Measurements from ENCODE around the gene RUBCN. TPM values are rescaled to one million over a fixed set of nuclear protein-coding genes. Genes with fewer than 3 reads are reported as not detected.

RUBCN gene
- total RNA-seq (2011; cell fraction: chromatin; rRNA removed; ENCODE audit: low replicate concordance), result 71.3 and 88.5 TPM in 2 replicates
- total RNA-seq (2011; cell fraction: nucleolus; rRNA removed), result 44.5 and 49.2 TPM in 2 replicates
- total RNA-seq (2011; cell fraction: nucleoplasm; rRNA removed), result 48.2 and 50.5 TPM in 2 replicates
- total RNA-seq (2014; rRNA removed) (12.8 and 17.5 TPM in 2 replicates), total RNA-seq (2014; rRNA removed; fragmentation: Illumina TruSeq; extraction: Trizol) (7.9 and 8.7 TPM in 2 replicates), total RNA-seq (2015; rRNA removed; fragmentation: Illumina TruSeq; extraction: Trizol) (9.3 and 10.0 TPM in 2 replicates), total RNA-seq (2021) (24.0 and 24.4 TPM in 2 replicates), polyA plus RNA-seq (2011; rRNA removed) (13.4 and 20.8 TPM in 2 replicates), polyA plus RNA-seq (2014; fragmentation: Illumina TruSeq; extraction: Trizol) (13.4 and 14.2 TPM in 2 replicates), polyA plus RNA-seq (2014; fragmentation: Nextera tagmentation; extraction: Ambion mirVana) (1 to 10 TPM; 8.4 to 9.3 TPM), polyA plus RNA-seq (2014; rRNA removed) (11.8 and 11.9 TPM in 2 replicates), polyA minus RNA-seq (2011; rRNA and poly(A)+ RNA removed) (21.3 and 23.2 TPM in 2 replicates), Bru-seq, nascent RNA (percentile 64 among the genes with signal in this experiment), BruChase-seq, experiment 1, labeled RNA remaining after a 2-hour chase (percentile 71 among the genes with signal in this experiment), BruChase-seq, experiment 2, labeled RNA remaining after a 6-hour chase (percentile 74 among the genes with signal in this experiment)
- 12.4 and 14.0 TPM in 2 replicates for polyA plus RNA-seq (2011; cell fraction: cytosol; rRNA removed)
- 29.7 and 37.4 TPM in 2 replicates for polyA plus RNA-seq (2011; cell fraction: nucleus; rRNA removed)
- 12.3 and 12.8 TPM in 2 replicates for polyA plus RNA-seq (2012)
- 15.6 and 20.1 TPM in 2 replicates for polyA minus RNA-seq (2011; cell fraction: cytosol; rRNA and poly(A)+ RNA removed)
- polyA minus RNA-seq (2011; cell fraction: nucleus; rRNA and poly(A)+ RNA removed), result 18.7 and 27.2 TPM in 2 replicates
- long read RNA-seq, experiment 1, partial matches to known transcripts, result 8 of 30 reads
- long read RNA-seq, experiment 1, other reads (novel, unspliced or antisense), result 20 of 30 reads
- long read RNA-seq, experiment 2, partial matches to known transcripts, result 2 of 15 reads
- long read RNA-seq, experiment 2, other reads (novel, unspliced or antisense), result 12 of 15 reads
- long read RNA-seq, experiment 3, partial matches to known transcripts, result 0 of 1 reads
- long read RNA-seq, experiment 3, other reads (novel, unspliced or antisense), result 0 of 1 reads

DNA sequence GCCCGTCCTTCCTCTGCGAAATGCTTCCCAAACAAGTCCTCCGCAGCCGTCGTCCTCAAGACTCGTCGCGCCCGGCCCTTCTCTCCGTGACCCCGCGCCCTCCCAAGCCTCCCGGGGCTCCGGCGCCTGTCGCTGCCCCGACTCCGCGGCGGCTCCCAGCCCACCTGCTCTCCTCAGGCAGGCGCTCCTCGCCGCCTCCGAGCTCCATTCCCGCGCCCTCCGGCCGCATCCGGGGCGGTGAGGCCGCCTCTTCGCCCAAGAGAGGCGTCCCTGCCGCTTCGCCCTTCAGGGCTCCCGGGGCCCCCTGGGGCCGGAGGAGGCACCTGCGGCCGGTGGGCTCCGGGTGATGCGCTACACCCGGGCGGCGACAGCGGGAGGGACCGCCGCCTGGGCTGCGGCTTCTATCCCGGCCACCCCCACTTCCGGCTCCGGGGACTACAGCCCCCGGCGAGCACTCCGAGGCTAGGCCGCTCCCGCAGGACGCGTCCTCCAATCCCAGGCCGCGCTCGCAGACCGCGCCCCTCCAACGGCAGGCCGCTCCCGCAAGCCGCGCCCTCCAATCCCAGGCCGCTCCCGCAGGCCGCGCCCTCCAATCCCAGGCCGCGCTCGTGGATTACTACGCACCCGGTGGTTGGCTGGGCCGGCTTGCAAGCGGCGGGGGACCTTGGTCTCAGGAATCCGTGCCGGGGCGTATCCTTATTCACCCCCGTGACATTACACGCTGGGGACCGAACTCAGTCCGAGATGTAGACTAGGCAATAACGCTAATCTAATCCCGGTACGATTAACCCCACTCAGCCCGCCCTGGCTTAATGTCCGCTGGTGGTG is at the start of gene RUBCN:
Gene RUBCN (minus strand): TSS at position 414 of the 828 bp plus-strand sequence. CDS start 185 bp downstream, at position 229.
- H3K27ac ChIP-seq (ENCODE audit: extremely low read depth, low read depth, low read length), result peak within 1 kb of the TSS; percentile 76
- intact Hi-C loops (cut with micrococcal nuclease), result loop anchor here (10.0 kb wide), 1 partner anchor 218 kb away; the partner anchor contains the start of gene RPL35A
- TF ChIP-seq MBD2 (IDR thresholded peaks at IDR 0.05; ENCODE audit: borderline replicate concordance, low read depth), result peak; percentile 82
- TF ChIP-seq RBFOX2 (IDR thresholded peaks at IDR 0.05; ENCODE audit: low read depth, low read length), result peak; percentile 90
- TF ChIP-seq TAF7 (tag; IDR thresholded peaks at IDR 0.05), result peak; percentile 69
- peak; percentile 61; the same call in 1 of the 2 replicates for TF ChIP-seq POLR2H (tag; IDR thresholded peaks at IDR 0.05; ENCODE audit: low read depth)
- TF ChIP-seq KAT7 (CRISPR knock-in tag; IDR thresholded peaks at IDR 0.05; ENCODE audit: borderline replicate concordance), result peak; percentile 62; the same call in 1 of the 2 replicates
- no peak for TF ChIP-seq ZNF449 (CRISPR knock-in tag; IDR thresholded peaks at IDR 0.05)
- TF ChIP-seq ZSCAN32 (CRISPR knock-in tag; IDR thresholded peaks at IDR 0.05), result 0 out of 2 replicates have a peak, but pooled peaks have one; percentile 8
- TF ChIP-seq, protein P1, sequence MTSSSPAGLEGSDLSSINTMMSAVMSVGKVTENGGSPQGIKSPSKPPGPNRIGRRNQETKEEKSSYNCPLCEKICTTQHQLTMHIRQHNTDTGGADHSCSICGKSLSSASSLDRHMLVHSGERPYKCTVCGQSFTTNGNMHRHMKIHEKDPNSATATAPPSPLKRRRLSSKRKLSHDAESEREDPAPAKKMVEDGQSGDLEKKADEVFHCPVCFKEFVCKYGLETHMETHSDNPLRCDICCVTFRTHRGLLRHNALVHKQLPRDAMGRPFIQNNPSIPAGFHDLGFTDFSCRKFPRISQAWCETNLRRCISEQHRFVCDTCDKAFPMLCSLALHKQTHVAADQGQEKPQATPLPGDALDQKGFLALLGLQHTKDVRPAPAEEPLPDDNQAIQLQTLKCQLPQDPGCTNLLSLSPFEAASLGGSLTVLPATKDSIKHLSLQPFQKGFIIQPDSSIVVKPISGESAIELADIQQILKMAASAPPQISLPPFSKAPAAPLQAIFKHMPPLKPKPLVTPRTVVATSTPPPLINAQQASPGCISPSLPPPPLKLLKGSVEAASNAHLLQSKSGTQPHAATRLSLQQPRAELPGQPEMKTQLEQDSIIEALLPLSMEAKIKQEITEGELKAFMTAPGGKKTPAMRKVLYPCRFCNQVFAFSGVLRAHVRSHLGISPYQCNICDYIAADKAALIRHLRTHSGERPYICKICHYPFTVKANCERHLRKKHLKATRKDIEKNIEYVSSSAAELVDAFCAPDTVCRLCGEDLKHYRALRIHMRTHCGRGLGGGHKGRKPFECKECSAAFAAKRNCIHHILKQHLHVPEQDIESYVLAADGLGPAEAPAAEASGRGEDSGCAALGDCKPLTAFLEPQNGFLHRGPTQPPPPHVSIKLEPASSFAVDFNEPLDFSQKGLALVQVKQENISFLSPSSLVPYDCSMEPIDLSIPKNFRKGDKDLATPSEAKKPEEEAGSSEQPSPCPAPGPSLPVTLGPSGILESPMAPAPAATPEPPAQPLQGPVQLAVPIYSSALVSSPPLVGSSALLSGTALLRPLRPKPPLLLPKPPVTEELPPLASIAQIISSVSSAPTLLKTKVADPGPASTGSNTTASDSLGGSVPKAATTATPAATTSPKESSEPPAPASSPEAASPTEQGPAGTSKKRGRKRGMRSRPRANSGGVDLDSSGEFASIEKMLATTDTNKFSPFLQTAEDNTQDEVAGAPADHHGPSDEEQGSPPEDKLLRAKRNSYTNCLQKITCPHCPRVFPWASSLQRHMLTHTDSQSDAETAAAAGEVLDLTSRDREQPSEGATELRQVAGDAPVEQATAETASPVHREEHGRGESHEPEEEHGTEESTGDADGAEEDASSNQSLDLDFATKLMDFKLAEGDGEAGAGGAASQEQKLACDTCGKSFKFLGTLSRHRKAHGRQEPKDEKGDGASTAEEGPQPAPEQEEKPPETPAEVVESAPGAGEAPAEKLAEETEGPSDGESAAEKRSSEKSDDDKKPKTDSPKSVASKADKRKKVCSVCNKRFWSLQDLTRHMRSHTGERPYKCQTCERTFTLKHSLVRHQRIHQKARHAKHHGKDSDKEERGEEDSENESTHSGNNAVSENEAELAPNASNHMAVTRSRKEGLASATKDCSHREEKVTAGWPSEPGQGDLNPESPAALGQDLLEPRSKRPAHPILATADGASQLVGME (CRISPR knock-in tag; IDR thresholded peaks at IDR 0.05), result 0 out of 2 replicates have a peak, but pooled peaks have one; percentile 31

More for the DNA sequence above, at the start of gene RUBCN:
- no peaks in the 10 kb centered on the region for H4K20me1 ChIP-seq (replicated peaks; ENCODE audit: control insufficient read depth, insufficient read depth, low read length)
- POLR2A ChIA-PET, result interaction anchor here (1.0 to 1.6 kb wide), 2 partner anchors 10 to 12 kb away, joined by 3 to 6 read pairs; no protein-coding TSS in a partner anchor
- H3K4me2 ChIP-seq (ENCODE audit: insufficient read depth, low read length), result peak within 1 kb of the TSS; percentile 94
- DNase-seq (ENCODE audit: extremely low read depth in 1 of 4, low spot score in 3 of 4) (peak; percentile 95 to 98 (median 96)), ATAC-seq (peak; percentile 97), FAIRE-seq (peak; percentile 89)
- H2AFZ ChIP-seq (ENCODE audit: low read depth, low read length), result peak within 1 kb of the TSS; percentile 89
- WGBS (ENCODE audit: insufficient coverage, low coverage, missing lambda C conversion rate), result under 1% methylated on average over 73 of the region's 92 CpGs
- H3K9ac ChIP-seq (ENCODE audit: insufficient read depth in 1 of 2, low read depth in 2 of 2, low read length in 2 of 2), result peak within 1 kb of the TSS; percentile 77 to 95
- H3K36me3 ChIP-seq (ENCODE audit: control insufficient read depth, insufficient read depth, low read length), result peaks cover 9% of the 10 kb centered on the region; the same call in 1 of the 3 replicates
- CTCF ChIA-PET (ENCODE audit: low intra/inter-chr PET ratio), result no interaction called here
- H3K9me1 ChIP-seq (ENCODE audit: control insufficient read depth, insufficient read depth, low read length), result no peaks in the 10 kb centered on the region
- no peaks in the 10 kb centered on the region for H3K27me3 ChIP-seq (ENCODE audit: control insufficient read depth in 2 of 2, insufficient read depth in 2 of 2, low read length in 2 of 2)
- H3K79me2 ChIP-seq (ENCODE audit: control insufficient read depth, insufficient read depth, low read length), result peaks cover 54% of the 10 kb centered on the region
- peak within 1 kb of the TSS; percentile 90 for H3K4me3 ChIP-seq
- in situ Hi-C loops (cut with MboI), result no loop called here
- H3K4me1 ChIP-seq (replicated peaks in 1 of 2; ENCODE audit: control insufficient read depth in 2 of 2, insufficient read depth in 2 of 2, low read length in 2 of 2), result peaks cover 24 to 25% of the 10 kb centered on the region in 2 experiments
- BruUV-seq (replicated peaks), result no TSS peak
- no peaks in the 10 kb centered on the region for H3K9me3 ChIP-seq (replicated peaks; ENCODE audit: control insufficient read depth, insufficient read depth, low read depth, low read length)
